ENCODE measurements around the gene MTA3. TPM values are rescaled to one million over a fixed set of nuclear protein-coding genes. Genes with fewer than 3 reads are reported as not detected.

The MTA3 gene
- total RNA-seq, 3 donors from 2014 or later = 31.4 to 58.0 (median 49.2) TPM

DNA sequence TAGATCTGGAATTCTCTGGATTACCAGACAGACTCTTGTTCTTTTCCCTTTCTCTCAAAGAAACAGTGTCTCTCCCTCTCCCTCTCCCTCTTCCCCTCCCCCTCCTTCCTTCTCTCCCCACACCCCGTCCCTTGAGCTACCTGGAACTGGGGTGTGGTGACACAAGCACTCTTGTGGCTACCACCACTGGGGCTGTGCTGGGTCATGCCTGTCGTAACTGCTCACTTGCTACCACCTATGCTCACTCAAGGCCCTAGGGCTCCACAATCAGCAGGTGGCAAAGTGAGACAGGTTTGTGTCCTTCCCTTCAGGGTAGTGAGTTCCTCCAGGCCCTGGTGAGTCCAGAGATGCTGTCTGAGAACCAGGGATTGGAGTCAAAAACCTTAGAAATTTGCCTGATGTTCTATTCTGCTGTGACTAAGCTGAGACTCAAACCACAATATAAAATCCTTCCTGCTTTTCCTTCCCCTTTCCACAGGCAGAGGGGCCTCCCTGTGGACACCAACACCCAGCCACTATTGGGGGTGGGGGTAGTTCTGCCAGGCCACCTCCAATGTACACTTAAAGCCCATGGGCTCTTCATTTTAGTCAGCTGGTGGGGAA is 124.7 kb downstream of the MTA3 start:
- Histone ChIP-seq H3K36me3 (no peaks in the 10 kb centered on the region), H3K27me3 (no peaks in the 10 kb centered on the region), H3K4me3 (no peak overlapping the region), H3K4me1 (no peaks in the 10 kb centered on the region), H3K9me3 (no peaks in the 10 kb centered on the region), H3K27ac (no peak overlapping the region)
- intact Hi-C loops (cut with DNase I; ENCODE audit: low total_unique reads) = no loop called here
- no peak for DNase-seq (ENCODE audit: low spot score in 2 of 2)
- TF ChIP-seq POLR2AphosphoS5 (IDR thresholded peaks at IDR 0.05) = no peak
- TF ChIP-seq POLR2A (IDR thresholded peaks at IDR 0.05) = no peak
- TF ChIP-seq, protein P1, sequence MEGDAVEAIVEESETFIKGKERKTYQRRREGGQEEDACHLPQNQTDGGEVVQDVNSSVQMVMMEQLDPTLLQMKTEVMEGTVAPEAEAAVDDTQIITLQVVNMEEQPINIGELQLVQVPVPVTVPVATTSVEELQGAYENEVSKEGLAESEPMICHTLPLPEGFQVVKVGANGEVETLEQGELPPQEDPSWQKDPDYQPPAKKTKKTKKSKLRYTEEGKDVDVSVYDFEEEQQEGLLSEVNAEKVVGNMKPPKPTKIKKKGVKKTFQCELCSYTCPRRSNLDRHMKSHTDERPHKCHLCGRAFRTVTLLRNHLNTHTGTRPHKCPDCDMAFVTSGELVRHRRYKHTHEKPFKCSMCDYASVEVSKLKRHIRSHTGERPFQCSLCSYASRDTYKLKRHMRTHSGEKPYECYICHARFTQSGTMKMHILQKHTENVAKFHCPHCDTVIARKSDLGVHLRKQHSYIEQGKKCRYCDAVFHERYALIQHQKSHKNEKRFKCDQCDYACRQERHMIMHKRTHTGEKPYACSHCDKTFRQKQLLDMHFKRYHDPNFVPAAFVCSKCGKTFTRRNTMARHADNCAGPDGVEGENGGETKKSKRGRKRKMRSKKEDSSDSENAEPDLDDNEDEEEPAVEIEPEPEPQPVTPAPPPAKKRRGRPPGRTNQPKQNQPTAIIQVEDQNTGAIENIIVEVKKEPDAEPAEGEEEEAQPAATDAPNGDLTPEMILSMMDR (IDR thresholded peaks at IDR 0.05) = no peak

DNA sequence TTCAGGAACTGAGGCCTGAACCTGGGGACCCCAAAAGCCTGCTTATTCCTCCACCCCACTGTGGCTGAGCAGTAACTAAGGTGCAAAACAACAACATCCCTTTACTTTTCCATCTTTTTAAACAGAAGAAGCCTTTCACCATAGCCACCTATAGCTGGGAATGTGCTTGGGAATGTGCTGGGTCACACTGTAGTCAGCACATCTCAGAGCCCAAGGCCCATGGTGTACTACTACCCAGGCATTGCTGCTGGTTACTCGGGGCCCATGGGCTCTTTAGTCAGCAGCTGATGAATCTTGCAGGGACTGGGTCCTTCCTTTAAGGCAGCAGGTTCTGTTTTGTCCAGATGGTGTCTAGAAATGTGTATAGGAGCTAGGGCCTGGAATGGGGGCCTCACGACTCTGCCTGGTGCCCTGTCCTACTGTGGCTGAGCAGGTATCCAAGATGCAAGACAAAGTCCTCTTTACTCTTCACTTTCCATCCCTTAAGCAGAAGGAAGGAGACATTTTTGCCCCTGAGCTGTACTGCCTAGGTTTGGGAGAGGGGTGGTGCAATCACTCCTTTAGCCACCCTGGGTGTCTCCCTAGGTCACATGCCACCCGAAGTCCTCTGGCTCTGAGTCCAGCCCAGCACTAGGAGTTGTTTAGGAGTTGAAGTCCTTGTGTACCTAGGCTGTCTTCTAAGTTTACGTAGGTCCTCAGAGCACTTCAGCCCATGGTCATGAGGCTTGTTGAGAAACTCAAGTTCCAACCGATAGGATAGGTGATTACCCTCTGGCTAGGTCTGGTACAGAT is 125.5 kb downstream of the MTA3 start:
- DNase-seq (ENCODE audit: low spot score in 2 of 2) = no peak
- Histone ChIP-seq H3K27me3 (no peaks in the 10 kb centered on the region), H3K4me3 (no peak overlapping the region), H3K9me3 (no peaks in the 10 kb centered on the region), H3K4me1 (no peaks in the 10 kb centered on the region), H3K36me3 (no peaks in the 10 kb centered on the region), H3K27ac (no peak overlapping the region)
- intact Hi-C loops (cut with DNase I; ENCODE audit: low total_unique reads) = no loop called here
- TF ChIP-seq POLR2AphosphoS5 (IDR thresholded peaks at IDR 0.05) (no peak), POLR2A (IDR thresholded peaks at IDR 0.05) (no peak)
- TF ChIP-seq, protein P1 (IDR thresholded peaks at IDR 0.05) = no peak

DNA sequence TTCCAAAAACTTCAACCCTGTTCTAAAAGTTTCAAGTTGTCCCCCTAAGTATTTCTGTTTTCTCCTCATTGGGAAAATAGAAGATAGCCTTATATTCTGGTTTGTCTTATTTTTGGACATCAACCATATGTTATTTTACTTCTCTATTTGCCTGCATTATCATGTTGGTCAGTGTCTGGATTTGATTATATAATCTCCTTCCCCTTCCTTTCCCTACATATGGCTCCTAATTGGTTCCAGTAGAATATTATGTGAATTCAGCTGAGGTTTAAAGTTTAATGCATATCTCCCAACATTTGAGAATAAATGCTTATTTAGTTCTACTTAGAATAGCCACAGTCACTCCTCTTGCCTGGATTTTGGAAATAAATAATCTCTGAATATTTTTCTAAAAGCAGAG is 128.6 kb downstream of the MTA3 start:
- TF ChIP-seq POLR2AphosphoS5 (IDR thresholded peaks at IDR 0.05) (no peak), POLR2A (IDR thresholded peaks at IDR 0.05) (no peak)
- TF ChIP-seq, protein P1 (IDR thresholded peaks at IDR 0.05) = no peak
- no peaks in the 10 kb centered on the region for H3K36me3 ChIP-seq
- no peak for DNase-seq (ENCODE audit: low spot score in 2 of 2)
- no peaks in the 10 kb centered on the region for H3K9me3 ChIP-seq
- no peaks in the 10 kb centered on the region for H3K4me1 ChIP-seq
- no peak overlapping the region for H3K27ac ChIP-seq
- intact Hi-C loops (cut with DNase I; ENCODE audit: low total_unique reads) = no loop called here
- no peak overlapping the region for H3K4me3 ChIP-seq
- H3K27me3 ChIP-seq = no peaks in the 10 kb centered on the region

DNA sequence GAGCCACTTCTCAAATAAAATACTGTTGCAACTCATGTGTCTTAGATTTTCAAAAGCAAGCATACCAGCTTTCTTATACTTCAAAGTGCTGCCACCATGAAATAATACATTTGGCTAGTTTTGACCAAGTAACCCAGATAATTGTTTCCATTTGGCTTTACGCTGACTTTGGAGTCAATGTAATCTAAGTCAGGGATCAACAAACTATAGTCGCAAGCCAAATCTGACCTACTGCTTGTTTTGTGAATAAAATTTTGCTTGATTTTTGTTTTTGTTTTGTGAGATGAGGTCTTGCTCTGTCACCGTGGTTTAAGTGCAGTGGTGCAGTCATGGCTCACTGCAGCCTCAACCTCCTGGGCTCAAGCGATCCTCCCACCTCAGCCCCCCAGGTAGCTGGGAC is 130.5 kb downstream of the MTA3 start:
- H3K27me3 ChIP-seq = no peaks in the 10 kb centered on the region
- no peaks in the 10 kb centered on the region for H3K9me3 ChIP-seq
- no peaks in the 10 kb centered on the region for H3K36me3 ChIP-seq
- no peak overlapping the region for H3K4me3 ChIP-seq
- intact Hi-C loops (cut with DNase I; ENCODE audit: low total_unique reads) = no loop called here
- no peak for DNase-seq (ENCODE audit: low spot score in 2 of 2)
- no peak for TF ChIP-seq POLR2AphosphoS5 (IDR thresholded peaks at IDR 0.05)
- TF ChIP-seq, protein P1 (IDR thresholded peaks at IDR 0.05) = no peak
- TF ChIP-seq POLR2A (IDR thresholded peaks at IDR 0.05) = no peak
- H3K4me1 ChIP-seq = no peaks in the 10 kb centered on the region
- H3K27ac ChIP-seq = no peak overlapping the region

DNA sequence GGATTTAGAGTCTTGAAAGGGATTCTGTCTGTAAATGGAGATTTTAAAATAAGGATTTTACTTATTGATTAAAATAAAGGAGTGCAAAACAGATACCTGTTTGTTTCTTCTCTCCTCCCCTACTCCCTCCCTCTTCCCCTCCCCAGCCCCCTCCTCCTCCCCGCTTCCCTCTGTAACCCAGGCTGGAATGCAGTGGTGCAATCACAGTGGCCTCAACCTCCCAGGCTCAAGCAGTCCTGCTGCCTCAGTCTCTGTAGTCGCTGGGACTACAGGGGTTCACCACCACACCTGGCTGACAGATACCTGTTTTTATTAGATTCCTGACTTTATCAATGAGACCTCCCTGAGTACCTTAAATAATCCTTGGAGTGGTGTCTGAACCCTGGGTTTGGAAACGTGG is 138.4 kb downstream of the MTA3 start:
- TF ChIP-seq POLR2AphosphoS5 (IDR thresholded peaks at IDR 0.05) = no peak
- TF ChIP-seq, protein P1 (IDR thresholded peaks at IDR 0.05) = no peak
- no peak for TF ChIP-seq POLR2A (IDR thresholded peaks at IDR 0.05)
- Histone ChIP-seq H3K4me1 (no peaks in the 10 kb centered on the region), H3K4me3 (no peak overlapping the region), H3K36me3 (peaks cover 8% of the 10 kb centered on the region), H3K27me3 (no peaks in the 10 kb centered on the region), H3K27ac (no peak overlapping the region), H3K9me3 (no peaks in the 10 kb centered on the region)
- intact Hi-C loops (cut with DNase I; ENCODE audit: low total_unique reads) = no loop called here
- no peak for DNase-seq (ENCODE audit: low spot score in 2 of 2)

All from breast epithelium (tissue), 4 donors.